ENCODE results near the gene INHA.

The INHA gene

GRCh38 chr2:219611866-219612576, 39.9 kb downstream of the INHA start:
- DNase-seq (ENCODE audit: low spot score), result no peak

GRCh38 chr2:219612577-219613286, 40.6 kb downstream of the INHA start:
- DNase-seq (ENCODE audit: low spot score), result no peak

GRCh38 chr2:219613461-219614070, 41.5 kb downstream of the INHA start:
- DNase-seq (ENCODE audit: low spot score), result no peak

GRCh38 chr2:219614076-219614860, 42.2 kb downstream of the INHA start:
- DNase-seq (ENCODE audit: low spot score), result no peak

- no peak for DNase-seq (ENCODE audit: low spot score)
These were observed 42.9 kb downstream of the INHA start for GRCh38 chr2:219615036-219615435.

- no peak for DNase-seq (ENCODE audit: low spot score)
These were observed 43.8 kb downstream of the INHA start for GRCh38 chr2:219615894-219616293.

- no peak for DNase-seq (ENCODE audit: low spot score)
These were observed 44.4 kb downstream of the INHA start for GRCh38 chr2:219616550-219616949.

- no peak for DNase-seq (ENCODE audit: low spot score)
These were observed 46.6 kb downstream of the INHA start for GRCh38 chr2:219618733-219619122.

- DNase-seq (ENCODE audit: low spot score), result no peak
These were observed 47.1 kb downstream of the INHA start for GRCh38 chr2:219619235-219619634.

- no peak for DNase-seq (ENCODE audit: low spot score)
These were observed 48.4 kb downstream of the INHA start for GRCh38 chr2:219620546-219620945.

GRCh38 chr2:219621935-219622334, 49.8 kb downstream of the INHA start:
- DNase-seq (ENCODE audit: low spot score), result no peak

- DNase-seq (ENCODE audit: low spot score), result no peak
These were observed 50.4 kb downstream of the INHA start for GRCh38 chr2:219622472-219622871.

GRCh38 chr2:219624565-219624964, 52.5 kb downstream of the INHA start:
- DNase-seq (ENCODE audit: low spot score), result no peak

- DNase-seq (ENCODE audit: low spot score), result no peak
These were observed 53.1 kb downstream of the INHA start for GRCh38 chr2:219625179-219625578.
